ENCODE results near the gene XYLT1.

XYLT1 gene

GRCh38 chr16:17084130-17084529 is 386.6 kb downstream of the XYLT1 start:
- TF ChIP-seq EZH2 (IDR thresholded peaks at IDR 0.05) (no peak), POLR2AphosphoS5 (IDR thresholded peaks at IDR 0.05; ENCODE audit: borderline replicate concordance, low read depth, low read length) (no peak), FOXP2 (optimal IDR thresholded peaks at IDR 0.05; ENCODE audit: control extremely low read depth, extremely low read length, insufficient read depth) (no peak)
- H3K9me3 ChIP-seq (ENCODE audit: low read depth, low read length) = no peaks in the 10 kb centered on the region
- DNase-seq (ENCODE audit: low read depth, low spot score) = no peak
- no peak overlapping the region for H3K4me3 ChIP-seq
- no peak overlapping the region for H3K27ac ChIP-seq
- no peak overlapping the region for H3K9ac ChIP-seq (ENCODE audit: insufficient read length)
- H3K36me3 ChIP-seq (ENCODE audit: insufficient read depth, low read length) = no peaks in the 10 kb centered on the region

DNA sequence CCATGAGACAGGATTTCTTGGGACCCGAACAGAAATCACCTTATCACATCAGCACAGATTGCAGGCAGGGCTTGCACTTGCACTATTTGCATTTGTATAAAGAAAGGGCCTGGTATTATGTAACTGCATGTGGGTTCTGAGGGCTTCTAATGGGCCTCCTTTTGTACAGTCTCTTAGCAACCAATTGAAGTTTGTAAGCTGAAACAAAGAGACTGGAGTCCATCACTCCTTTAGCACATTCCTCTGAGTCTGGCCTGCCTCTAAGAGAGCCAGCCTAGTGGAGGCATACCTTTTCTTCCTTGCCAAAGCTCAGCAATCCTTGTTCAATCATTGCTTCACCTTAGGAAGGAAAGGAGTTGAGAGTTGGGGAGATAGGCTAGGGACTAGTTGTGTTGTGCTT is 387.1 kb downstream of the XYLT1 start:
- Histone ChIP-seq H3K9ac (ENCODE audit: insufficient read length) (no peak overlapping the region), H3K36me3 (ENCODE audit: insufficient read depth, low read length) (no peaks in the 10 kb centered on the region), H3K9me3 (ENCODE audit: low read depth, low read length) (no peaks in the 10 kb centered on the region), H3K27ac (no peak overlapping the region), H3K4me3 (no peak overlapping the region)
- TF ChIP-seq EZH2 (IDR thresholded peaks at IDR 0.05) (no peak), POLR2AphosphoS5 (IDR thresholded peaks at IDR 0.05; ENCODE audit: borderline replicate concordance, low read depth, low read length) (no peak), FOXP2 (optimal IDR thresholded peaks at IDR 0.05; ENCODE audit: control extremely low read depth, extremely low read length, insufficient read depth) (no peak)
- DNase-seq (ENCODE audit: low read depth, low spot score) = no peak

DNA sequence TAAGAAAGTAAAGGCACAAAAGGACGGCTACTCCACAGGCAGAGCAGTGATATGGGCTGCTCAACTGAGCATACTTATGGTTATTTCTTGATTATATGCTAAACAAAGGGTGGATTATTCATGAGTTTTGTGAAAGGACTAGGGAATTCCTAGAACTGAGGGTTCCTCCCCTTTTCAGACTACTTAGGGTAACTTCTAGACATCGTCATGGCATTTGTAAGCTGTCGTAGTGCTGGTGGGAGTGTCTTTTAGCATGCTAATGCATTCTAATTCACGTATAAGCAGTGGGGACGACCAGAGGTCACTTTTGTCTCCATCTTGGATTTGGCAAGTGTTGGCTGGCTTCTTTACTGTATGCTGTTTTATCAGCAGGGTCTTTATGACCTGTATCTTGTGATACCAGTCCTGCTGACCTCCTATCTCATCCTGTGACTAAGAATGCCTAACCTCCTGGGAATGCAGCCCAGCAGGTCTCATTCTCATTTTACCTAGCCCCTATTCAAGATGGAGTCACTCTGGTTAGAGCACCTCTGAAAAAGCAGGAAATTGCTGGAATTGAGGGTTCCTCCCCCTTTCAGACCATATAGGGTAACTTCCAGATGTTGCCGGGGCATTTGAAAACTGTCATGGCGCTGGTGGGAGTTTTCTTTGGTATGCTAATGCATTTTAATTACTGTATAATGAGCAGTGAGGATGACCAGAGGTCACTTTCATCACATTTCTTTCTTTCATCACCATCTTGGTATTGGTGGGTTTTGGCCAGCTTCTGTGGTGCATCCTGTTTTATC is 388.5 kb downstream of the XYLT1 start:
- H3K27ac ChIP-seq = no peak overlapping the region
- TF ChIP-seq EZH2 (IDR thresholded peaks at IDR 0.05) (no peak), POLR2AphosphoS5 (IDR thresholded peaks at IDR 0.05; ENCODE audit: borderline replicate concordance, low read depth, low read length) (no peak), FOXP2 (optimal IDR thresholded peaks at IDR 0.05; ENCODE audit: control extremely low read depth, extremely low read length, insufficient read depth) (no peak)
- no peaks in the 10 kb centered on the region for H3K9me3 ChIP-seq (ENCODE audit: low read depth, low read length)
- no peaks in the 10 kb centered on the region for H3K36me3 ChIP-seq (ENCODE audit: insufficient read depth, low read length)
- no peak for DNase-seq (ENCODE audit: low read depth, low spot score)
- H3K9ac ChIP-seq (ENCODE audit: insufficient read length) = no peak overlapping the region
- H3K4me3 ChIP-seq = no peak overlapping the region

- no peaks in the 10 kb centered on the region for H3K36me3 ChIP-seq (ENCODE audit: insufficient read depth, low read length)
- H3K4me3 ChIP-seq = no peak overlapping the region
- no peak for DNase-seq (ENCODE audit: low read depth, low spot score)
- H3K27ac ChIP-seq = no peak overlapping the region
- no peak overlapping the region for H3K9ac ChIP-seq (ENCODE audit: insufficient read length)
- no peaks in the 10 kb centered on the region for H3K9me3 ChIP-seq (ENCODE audit: low read depth, low read length)
- no peak for TF ChIP-seq EZH2 (IDR thresholded peaks at IDR 0.05)
- no peak for TF ChIP-seq POLR2AphosphoS5 (IDR thresholded peaks at IDR 0.05; ENCODE audit: borderline replicate concordance, low read depth, low read length)
- no peak for TF ChIP-seq FOXP2 (optimal IDR thresholded peaks at IDR 0.05; ENCODE audit: control extremely low read depth, extremely low read length, insufficient read depth)
These were observed 390.7 kb downstream of the XYLT1 start for GRCh38 chr16:17080105-17080504.

GRCh38 chr16:17078931-17079631 is 391.7 kb downstream of the XYLT1 start:
- no peak overlapping the region for H3K27ac ChIP-seq
- TF ChIP-seq EZH2 (IDR thresholded peaks at IDR 0.05) = no peak
- no peak overlapping the region for H3K4me3 ChIP-seq
- H3K9me3 ChIP-seq (ENCODE audit: low read depth, low read length) = no peaks in the 10 kb centered on the region
- DNase-seq (ENCODE audit: low read depth, low spot score) = no peak
- no peak overlapping the region for H3K9ac ChIP-seq (ENCODE audit: insufficient read length)
- H3K36me3 ChIP-seq (ENCODE audit: insufficient read depth, low read length) = no peaks in the 10 kb centered on the region

DNA sequence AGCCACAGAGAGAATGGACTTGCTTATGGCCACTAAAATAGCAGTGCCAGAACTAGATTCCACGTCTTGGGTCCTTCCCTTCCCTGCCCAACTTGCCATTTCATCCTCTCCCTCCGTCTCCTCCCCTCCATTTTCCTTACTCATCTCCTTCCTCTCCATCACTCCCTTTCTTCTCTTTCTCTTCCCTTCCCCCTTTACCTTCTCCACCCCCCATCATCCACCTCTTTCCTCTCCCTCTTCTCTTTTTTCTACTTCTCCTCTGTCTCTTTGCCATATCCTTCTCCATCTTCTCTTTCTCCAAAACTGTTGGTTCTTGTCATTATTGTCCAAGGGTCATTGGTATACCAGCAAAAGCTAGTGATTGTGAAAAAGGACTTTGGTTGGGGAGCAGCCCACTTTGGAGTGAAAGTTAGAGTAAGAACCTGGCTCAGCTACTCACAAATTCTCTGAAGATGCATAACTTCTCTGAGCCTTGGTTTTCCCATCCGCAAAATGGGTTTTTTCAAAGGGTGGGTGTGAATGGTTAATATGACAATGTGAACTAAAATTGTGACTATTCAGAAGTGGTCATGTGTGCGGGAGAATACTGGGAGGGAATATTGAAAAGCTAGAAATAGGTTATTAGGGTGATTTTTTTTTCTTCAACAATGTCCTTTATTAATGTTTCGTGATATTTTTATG is 393.8 kb downstream of the XYLT1 start:
- no peak for TF ChIP-seq FOXP2 (optimal IDR thresholded peaks at IDR 0.05; ENCODE audit: control extremely low read depth, extremely low read length, insufficient read depth)
- TF ChIP-seq POLR2AphosphoS5 (IDR thresholded peaks at IDR 0.05; ENCODE audit: borderline replicate concordance, low read depth, low read length) = no peak
- no peak for TF ChIP-seq EZH2 (IDR thresholded peaks at IDR 0.05)
- H3K36me3 ChIP-seq (ENCODE audit: insufficient read depth, low read length) = no peaks in the 10 kb centered on the region
- DNase-seq (ENCODE audit: low read depth, low spot score) = no peak
- no peak overlapping the region for H3K4me3 ChIP-seq
- no peak overlapping the region for H3K27ac ChIP-seq
- no peaks in the 10 kb centered on the region for H3K9me3 ChIP-seq (ENCODE audit: low read depth, low read length)
- no peak overlapping the region for H3K9ac ChIP-seq (ENCODE audit: insufficient read length)

DNA sequence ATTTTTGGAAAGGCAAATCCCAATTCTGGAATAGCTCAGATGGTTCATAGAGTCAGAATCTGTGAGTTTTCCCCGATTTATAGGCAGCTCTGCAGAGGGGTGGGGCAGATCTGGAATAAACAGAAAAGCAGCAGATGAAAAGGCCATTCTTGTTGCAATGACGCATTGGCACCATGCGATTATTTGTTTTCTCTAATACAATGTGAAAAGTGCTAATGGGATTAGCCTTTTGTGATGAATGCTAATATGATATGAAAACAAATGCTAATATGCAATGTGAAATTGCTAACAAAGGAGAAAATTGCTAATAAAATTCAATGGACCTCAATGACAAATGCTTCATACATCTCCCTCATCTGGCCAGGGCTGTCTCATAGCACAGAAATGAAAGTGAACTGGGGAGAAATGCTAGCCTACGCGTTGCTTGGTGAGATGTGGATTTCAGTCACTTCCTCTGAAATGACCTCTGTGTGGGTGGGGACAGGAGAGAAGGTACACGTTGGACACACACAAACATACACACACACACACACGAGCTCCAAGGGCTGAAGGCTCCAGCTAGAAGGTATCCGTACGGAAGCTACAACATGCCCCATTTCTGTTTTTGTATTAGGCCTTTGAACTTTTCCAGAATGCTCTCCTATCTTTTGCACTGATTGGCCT is 394.5 kb downstream of the XYLT1 start:
- TF ChIP-seq EZH2 (IDR thresholded peaks at IDR 0.05) (no peak), POLR2AphosphoS5 (IDR thresholded peaks at IDR 0.05; ENCODE audit: borderline replicate concordance, low read depth, low read length) (no peak), FOXP2 (optimal IDR thresholded peaks at IDR 0.05; ENCODE audit: control extremely low read depth, extremely low read length, insufficient read depth) (no peak)
- no peak for DNase-seq (ENCODE audit: low read depth, low spot score)
- H3K36me3 ChIP-seq (ENCODE audit: insufficient read depth, low read length) = no peaks in the 10 kb centered on the region
- no peak overlapping the region for H3K9ac ChIP-seq (ENCODE audit: insufficient read length)
- H3K27ac ChIP-seq = no peak overlapping the region
- H3K9me3 ChIP-seq (ENCODE audit: low read depth, low read length) = no peaks in the 10 kb centered on the region
- H3K4me3 ChIP-seq = no peak overlapping the region

DNA sequence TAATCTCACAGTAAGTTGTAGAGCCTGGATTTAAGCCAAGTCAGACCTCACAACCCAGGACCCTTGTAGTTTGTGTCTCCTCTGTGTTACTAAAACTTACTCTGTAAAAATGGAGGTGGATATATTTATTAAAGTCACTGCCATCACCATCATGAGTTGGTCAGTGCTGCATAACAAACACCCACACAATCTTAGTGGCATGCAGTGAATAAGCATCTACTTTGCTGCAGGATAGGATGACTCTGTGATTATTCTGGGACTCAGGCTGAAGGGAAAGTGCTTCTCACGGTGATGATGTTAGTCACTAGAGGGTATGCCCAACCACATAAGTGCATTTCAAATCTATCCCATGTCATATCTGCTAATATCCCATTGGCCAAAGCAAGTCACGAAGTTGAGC is 398.7 kb downstream of the XYLT1 start:
- H3K4me3 ChIP-seq = no peak overlapping the region
- H3K36me3 ChIP-seq (ENCODE audit: insufficient read depth, low read length) = no peaks in the 10 kb centered on the region
- no peak for TF ChIP-seq FOXP2 (optimal IDR thresholded peaks at IDR 0.05; ENCODE audit: control extremely low read depth, extremely low read length, insufficient read depth)
- no peak for TF ChIP-seq EZH2 (IDR thresholded peaks at IDR 0.05)
- no peak for TF ChIP-seq POLR2AphosphoS5 (IDR thresholded peaks at IDR 0.05; ENCODE audit: borderline replicate concordance, low read depth, low read length)
- no peaks in the 10 kb centered on the region for H3K9me3 ChIP-seq (ENCODE audit: low read depth, low read length)
- no peak overlapping the region for H3K9ac ChIP-seq (ENCODE audit: insufficient read length)
- no peak overlapping the region for H3K27ac ChIP-seq
- no peak for DNase-seq (ENCODE audit: low read depth, low spot score)

All from SK-N-MC (cell line).